HEK293 (cell line): ENCODE results near the gene TASP1.

ENCODE experiments used
- CTCF ChIA-PET: fragments of 350-600 bp; formaldehyde crosslinking; extraction: SDS; loops from one replicate; lab custom pipeline; 2021; ENCODE audit warnings: antibody characterized with exemption; lab: Yijun Ruan, JAX
- POLR2A ChIA-PET: fragments of 300-600 bp; formaldehyde crosslinking; extraction: SDS; loops from one replicate; lab custom pipeline; 2020; ENCODE audit warnings: antibody characterized with exemption, inconsistent platforms; lab: Yijun Ruan, JAX
- H3K27ac ChIP-seq: fragments of 200-500 bp; sonication (Bioruptor generic); 2 replicates; pipeline ENCODE4 v1.5.1; 2014; ENCODE audit warnings: low read depth, low read length, control low read depth, inconsistent platforms; ENCODE audit errors: extremely low read depth
- H3K36me3 ChIP-seq, 2 experiments: fragments of 200-500 bp in 1 of 2; sonication (Bioruptor generic) in 1 of 2; 1 replicate in 1 of 2; 2 replicates in 1 of 2; pipeline ENCODE4 v1.5.1; 2014 to 2017; ENCODE audit warnings: inconsistent platforms in 2 of 2, low read length in 2 of 2; ENCODE audit not compliant: control insufficient read depth in 2 of 2, insufficient read depth in 1 of 2
- H3K4me1 ChIP-seq: fragments of 200-500 bp; sonication (Bioruptor generic); 2 replicates; pipeline ENCODE4 v1.5.1; 2014; ENCODE audit warnings: mild to moderate bottlenecking, low read length, inconsistent platforms; ENCODE audit not compliant: control insufficient read depth, insufficient read depth
- H3K4me3 ChIP-seq: 2 replicates; pipeline ENCODE4 v1.5.1; 2011; ENCODE audit warnings: low read depth, mild to moderate bottlenecking, control low read depth, low read length, moderate library complexity
- H3K9me3 ChIP-seq: fragments of 200-500 bp; sonication (Bioruptor generic); 2 replicates; pipeline ENCODE4 v1.5.1; 2014; ENCODE audit warnings: low read depth, low read length, inconsistent platforms; ENCODE audit not compliant: control insufficient read depth, insufficient read depth
- GFI1B ChIP-seq: fragments of 450-650 bp; formaldehyde crosslinking; IDR thresholded peaks from 2 replicates; pipeline ENCODE4 v1.5.1; 2016; ENCODE audit warnings: missing biosample characterization, missing genetic modification characterization
- GLIS1 ChIP-seq: fragments of 450-650 bp; formaldehyde crosslinking; IDR thresholded peaks from 2 replicates; pipeline ENCODE4 v1.5.1; 2016; ENCODE audit warnings: missing biosample characterization, missing genetic modification characterization
- HOXC10 ChIP-seq: sonication (generic); formaldehyde crosslinking; IDR thresholded peaks from 2 replicates; pipeline ENCODE4 v1.8.1; 2023; ENCODE audit warnings: mild to moderate bottlenecking, missing genetic modification reagents
- KLF7 ChIP-seq: fragments of 450-650 bp; formaldehyde crosslinking; IDR thresholded peaks from 2 replicates; pipeline ENCODE4 v1.5.1; 2016; ENCODE audit warnings: missing biosample characterization, missing genetic modification characterization, borderline replicate concordance
- KLF9 ChIP-seq: fragments of 450-650 bp; formaldehyde crosslinking; IDR thresholded peaks from 2 replicates; pipeline ENCODE4 v1.5.1; 2016; ENCODE audit warnings: missing biosample characterization, missing genetic modification characterization, low read depth
- PRDM4 ChIP-seq: fragments of 450-650 bp; formaldehyde crosslinking; IDR thresholded peaks from 2 replicates; pipeline ENCODE4 v1.5.1; 2017; ENCODE audit warnings: missing biosample characterization, missing genetic modification characterization
- SP2 ChIP-seq: fragments of 450-650 bp; formaldehyde crosslinking; IDR thresholded peaks from 2 replicates; pipeline ENCODE4 v1.5.1; 2016; ENCODE audit warnings: missing biosample characterization, missing genetic modification characterization
- TCF7L2 ChIP-seq: IDR thresholded peaks from 2 replicates; pipeline ENCODE4 v1.6.1; 2011; ENCODE audit warnings: low read depth, mild to moderate bottlenecking, inconsistent platforms, low read length, moderate library complexity, borderline replicate concordance
- ZBTB1 ChIP-seq: fragments of 450-650 bp; formaldehyde crosslinking; IDR thresholded peaks from 2 replicates; pipeline ENCODE4 v1.5.1; 2016; ENCODE audit warnings: missing biosample characterization, missing genetic modification characterization
- ZFP69B ChIP-seq: fragments of 450-650 bp; formaldehyde crosslinking; IDR thresholded peaks from 2 replicates; pipeline ENCODE4 v1.5.1; 2016; ENCODE audit warnings: missing biosample characterization, missing genetic modification characterization
- ZNF121 ChIP-seq: fragments of 450-650 bp; formaldehyde crosslinking; IDR thresholded peaks from 2 replicates; pipeline ENCODE4 v1.5.1; 2016; ENCODE audit warnings: missing biosample characterization, missing genetic modification characterization
- ZNF146 ChIP-seq: fragments of 450-650 bp; formaldehyde crosslinking; IDR thresholded peaks from 2 replicates; pipeline ENCODE4 v1.5.1; 2016; ENCODE audit warnings: missing biosample characterization, missing genetic modification characterization
- ZNF157 ChIP-seq: fragments of 450-650 bp; formaldehyde crosslinking; IDR thresholded peaks from 2 replicates; pipeline ENCODE4 v1.5.1; 2016; ENCODE audit warnings: missing biosample characterization, missing genetic modification characterization
- ZNF2 ChIP-seq: fragments of 450-650 bp; formaldehyde crosslinking; IDR thresholded peaks from 2 replicates; pipeline ENCODE4 v1.5.1; 2016; ENCODE audit warnings: missing biosample characterization, missing genetic modification characterization
- ZNF223 ChIP-seq: fragments of 450-650 bp; formaldehyde crosslinking; IDR thresholded peaks from 2 replicates; pipeline ENCODE4 v1.5.1; 2016; ENCODE audit warnings: missing biosample characterization, missing genetic modification characterization
- ZNF311 ChIP-seq: fragments of 450-650 bp; formaldehyde crosslinking; IDR thresholded peaks from 2 replicates; pipeline ENCODE4 v1.5.1; 2017; ENCODE audit warnings: missing biosample characterization, missing genetic modification characterization, borderline replicate concordance
- ZNF324 ChIP-seq: fragments of 450-650 bp; formaldehyde crosslinking; IDR thresholded peaks from 2 replicates; pipeline ENCODE4 v1.5.1; 2016; ENCODE audit warnings: missing biosample characterization, missing genetic modification characterization
- ZNF354C ChIP-seq: fragments of 450-650 bp; formaldehyde crosslinking; IDR thresholded peaks from 2 replicates; pipeline ENCODE4 v1.5.1; 2016; ENCODE audit warnings: missing biosample characterization, missing genetic modification characterization, low read depth, borderline replicate concordance
- ZNF571 ChIP-seq: fragments of 450-650 bp; formaldehyde crosslinking; IDR thresholded peaks from 2 replicates; pipeline ENCODE4 v1.5.0; 2017; ENCODE audit warnings: missing biosample characterization, missing genetic modification characterization
- ZNF777 ChIP-seq: fragments of 450-650 bp; formaldehyde crosslinking; IDR thresholded peaks from 2 replicates; pipeline ENCODE4 v1.5.1; 2017; ENCODE audit warnings: missing biosample characterization, missing genetic modification characterization, borderline replicate concordance
- TF ChIP-seq, protein P1 (sequence below): fragments of 450-650 bp; formaldehyde crosslinking; IDR thresholded peaks from 2 replicates; pipeline ENCODE4 v1.5.1; 2016; ENCODE audit warnings: missing biosample characterization, missing genetic modification characterization
- TF ChIP-seq, protein P2 (sequence below): fragments of 450-650 bp; formaldehyde crosslinking; IDR thresholded peaks from 2 replicates; pipeline ENCODE4 v1.5.1; 2016; ENCODE audit warnings: missing biosample characterization, missing genetic modification characterization, low read depth
- TF ChIP-seq, protein P3 (sequence below): fragments of 450-650 bp; formaldehyde crosslinking; IDR thresholded peaks from 2 replicates; pipeline ENCODE4 v1.5.1; 2016; ENCODE audit warnings: missing biosample characterization, missing genetic modification characterization

Gene TASP1

GRCh38 chr20:13586133-13586532, 52.6 kb downstream of the TASP1 start:
- TF ChIP-seq, protein P1, sequence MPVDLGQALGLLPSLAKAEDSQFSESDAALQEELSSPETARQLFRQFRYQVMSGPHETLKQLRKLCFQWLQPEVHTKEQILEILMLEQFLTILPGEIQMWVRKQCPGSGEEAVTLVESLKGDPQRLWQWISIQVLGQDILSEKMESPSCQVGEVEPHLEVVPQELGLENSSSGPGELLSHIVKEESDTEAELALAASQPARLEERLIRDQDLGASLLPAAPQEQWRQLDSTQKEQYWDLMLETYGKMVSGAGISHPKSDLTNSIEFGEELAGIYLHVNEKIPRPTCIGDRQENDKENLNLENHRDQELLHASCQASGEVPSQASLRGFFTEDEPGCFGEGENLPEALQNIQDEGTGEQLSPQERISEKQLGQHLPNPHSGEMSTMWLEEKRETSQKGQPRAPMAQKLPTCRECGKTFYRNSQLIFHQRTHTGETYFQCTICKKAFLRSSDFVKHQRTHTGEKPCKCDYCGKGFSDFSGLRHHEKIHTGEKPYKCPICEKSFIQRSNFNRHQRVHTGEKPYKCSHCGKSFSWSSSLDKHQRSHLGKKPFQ (tag by site-specific recombination): no peak
- no peak for TF ChIP-seq ZNF2 (tag by site-specific recombination)
- no peak for TF ChIP-seq ZNF311 (tag by site-specific recombination)
- no peak for TF ChIP-seq KLF9
- TF ChIP-seq, protein P2, sequence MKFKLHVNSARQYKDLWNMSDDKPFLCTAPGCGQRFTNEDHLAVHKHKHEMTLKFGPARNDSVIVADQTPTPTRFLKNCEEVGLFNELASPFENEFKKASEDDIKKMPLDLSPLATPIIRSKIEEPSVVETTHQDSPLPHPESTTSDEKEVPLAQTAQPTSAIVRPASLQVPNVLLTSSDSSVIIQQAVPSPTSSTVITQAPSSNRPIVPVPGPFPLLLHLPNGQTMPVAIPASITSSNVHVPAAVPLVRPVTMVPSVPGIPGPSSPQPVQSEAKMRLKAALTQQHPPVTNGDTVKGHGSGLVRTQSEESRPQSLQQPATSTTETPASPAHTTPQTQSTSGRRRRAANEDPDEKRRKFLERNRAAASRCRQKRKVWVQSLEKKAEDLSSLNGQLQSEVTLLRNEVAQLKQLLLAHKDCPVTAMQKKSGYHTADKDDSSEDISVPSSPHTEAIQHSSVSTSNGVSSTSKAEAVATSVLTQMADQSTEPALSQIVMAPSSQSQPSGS (tag by site-specific recombination): no peak
- no peak for TF ChIP-seq ZNF157 (tag by site-specific recombination)
- no peak for TF ChIP-seq TCF7L2
- TF ChIP-seq, protein P3, sequence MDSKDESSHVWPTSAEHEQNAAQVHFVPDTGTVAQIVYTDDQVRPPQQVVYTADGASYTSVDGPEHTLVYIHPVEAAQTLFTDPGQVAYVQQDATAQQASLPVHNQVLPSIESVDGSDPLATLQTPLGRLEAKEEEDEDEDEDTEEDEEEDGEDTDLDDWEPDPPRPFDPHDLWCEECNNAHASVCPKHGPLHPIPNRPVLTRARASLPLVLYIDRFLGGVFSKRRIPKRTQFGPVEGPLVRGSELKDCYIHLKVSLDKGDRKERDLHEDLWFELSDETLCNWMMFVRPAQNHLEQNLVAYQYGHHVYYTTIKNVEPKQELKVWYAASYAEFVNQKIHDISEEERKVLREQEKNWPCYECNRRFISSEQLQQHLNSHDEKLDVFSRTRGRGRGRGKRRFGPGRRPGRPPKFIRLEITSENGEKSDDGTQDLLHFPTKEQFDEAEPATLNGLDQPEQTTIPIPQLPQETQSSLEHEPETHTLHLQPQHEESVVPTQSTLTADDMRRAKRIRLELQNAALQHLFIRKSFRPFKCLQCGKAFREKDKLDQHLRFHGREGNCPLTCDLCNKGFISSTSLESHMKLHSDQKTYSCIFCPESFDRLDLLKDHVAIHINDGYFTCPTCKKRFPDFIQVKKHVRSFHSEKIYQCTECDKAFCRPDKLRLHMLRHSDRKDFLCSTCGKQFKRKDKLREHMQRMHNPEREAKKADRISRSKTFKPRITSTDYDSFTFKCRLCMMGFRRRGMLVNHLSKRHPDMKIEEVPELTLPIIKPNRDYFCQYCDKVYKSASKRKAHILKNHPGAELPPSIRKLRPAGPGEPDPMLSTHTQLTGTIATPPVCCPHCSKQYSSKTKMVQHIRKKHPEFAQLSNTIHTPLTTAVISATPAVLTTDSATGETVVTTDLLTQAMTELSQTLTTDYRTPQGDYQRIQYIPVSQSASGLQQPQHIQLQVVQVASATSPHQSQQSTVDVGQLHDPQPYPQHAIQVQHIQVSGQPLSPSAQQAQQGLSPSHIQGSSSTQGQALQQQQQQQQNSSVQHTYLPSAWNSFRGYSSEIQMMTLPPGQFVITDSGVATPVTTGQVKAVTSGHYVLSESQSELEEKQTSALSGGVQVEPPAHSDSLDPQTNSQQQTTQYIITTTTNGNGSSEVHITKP (tag by site-specific recombination): no peak
- no peak for TF ChIP-seq PRDM4 (tag by site-specific recombination)
- no peak for TF ChIP-seq HOXC10 (CRISPR knock-in tag)
- Histone ChIP-seq H3K27ac (no peak overlapping the region), H3K9me3 (no peaks in the 10 kb centered on the region; the same call in 1 of the 2 replicates), H3K4me3 (no peak overlapping the region), H3K36me3 (peaks cover 12 to 21% of the 10 kb centered on the region in 2 experiments), H3K4me1 (no peaks in the 10 kb centered on the region)
- CTCF ChIA-PET: no interaction called here
- POLR2A ChIA-PET: no interaction called here

DNA sequence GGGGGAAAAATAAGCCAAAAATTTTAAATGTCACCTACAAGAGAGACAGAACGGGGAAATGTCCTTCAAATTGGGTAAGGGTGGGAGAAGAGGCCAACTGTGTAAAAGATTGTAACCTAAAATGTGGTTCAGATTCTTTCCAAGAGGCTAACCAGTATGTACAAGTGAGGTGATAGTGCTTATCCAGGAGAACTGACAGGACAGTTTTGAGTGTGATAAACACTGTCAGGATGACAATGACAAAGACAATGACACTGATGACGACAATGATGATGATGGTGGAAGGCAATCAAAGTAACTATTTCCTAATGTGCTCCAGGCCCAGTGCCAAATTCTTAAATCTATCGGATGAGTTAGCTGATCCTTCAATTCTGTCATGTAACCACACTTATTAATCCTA, 57.3 kb downstream of the TASP1 start:
- no peak overlapping the region for H3K27ac ChIP-seq
- no peaks in the 10 kb centered on the region for H3K4me1 ChIP-seq
- H3K4me3 ChIP-seq: no peak overlapping the region
- TF ChIP-seq ZNF146 (tag by site-specific recombination): no peak
- TF ChIP-seq ZNF354C (tag by site-specific recombination): no peak
- no peak for TF ChIP-seq ZNF571
- TF ChIP-seq ZNF324: no peak
- no peak for TF ChIP-seq ZNF223 (tag by site-specific recombination)
- TF ChIP-seq SP2 (tag by site-specific recombination): no peak
- no peak for TF ChIP-seq ZBTB1 (tag by site-specific recombination)
- TF ChIP-seq GLIS1 (tag by site-specific recombination): no peak
- TF ChIP-seq ZNF121: no peak
- no peak for TF ChIP-seq KLF7 (tag by site-specific recombination)
- TF ChIP-seq, protein P1 (tag by site-specific recombination): no peak
- no peak for TF ChIP-seq ZFP69B (tag by site-specific recombination)
- TF ChIP-seq GFI1B (tag by site-specific recombination): no peak
- no peak for TF ChIP-seq ZNF777 (tag by site-specific recombination)
- H3K9me3 ChIP-seq: no peaks in the 10 kb centered on the region; the same call in 1 of the 2 replicates
- POLR2A ChIA-PET: no interaction called here
- peaks cover 9 to 29% of the 10 kb centered on the region in 2 experiments for H3K36me3 ChIP-seq
- CTCF ChIA-PET: no interaction called here
